ENCODE results near the gene RASSF1.
A peak's percentile ranks its signal among the peaks of the same experiment; 100 is the strongest.

RASSF1 gene

GRCh38 chr3:50340448-50341329, at the start of gene RASSF1:
TSS of gene RASSF1 (minus strand) at chr3:50340836. CDS start at chr3:50340805, 31 bp downstream.
- peak; percentile 44 to 49 for DNase-seq (ENCODE audit: low read depth in 1 of 2, low spot score in 1 of 2)

- no peak for DNase-seq (ENCODE audit: low read depth in 1 of 2, low spot score in 1 of 2)
Measured at GRCh38 chr3:50389414-50389767, 48.8 kb upstream of the RASSF1 start.

GRCh38 chr3:50388720-50389413, 48.2 kb upstream of the RASSF1 start:
- no peak for DNase-seq (ENCODE audit: low read depth in 1 of 2, low spot score in 1 of 2)

GRCh38 chr3:50388016-50388719, 47.5 kb upstream of the RASSF1 start:
- no peak for DNase-seq (ENCODE audit: low read depth in 1 of 2, low spot score in 1 of 2)

- no peak for DNase-seq (ENCODE audit: low read depth in 1 of 2, low spot score in 1 of 2)
Measured at GRCh38 chr3:50385754-50386153, 45.1 kb upstream of the RASSF1 start.

GRCh38 chr3:50383750-50384149, 43.1 kb upstream of the RASSF1 start:
- DNase-seq (ENCODE audit: low read depth in 1 of 2, low spot score in 1 of 2) = no peak

GRCh38 chr3:50382722-50383121, 42.1 kb upstream of the RASSF1 start:
- no peak for DNase-seq (ENCODE audit: low read depth in 1 of 2, low spot score in 1 of 2)

- DNase-seq (ENCODE audit: low read depth in 1 of 2, low spot score in 1 of 2) = no peak
Measured at GRCh38 chr3:50381383-50381782, 40.7 kb upstream of the RASSF1 start.

- DNase-seq (ENCODE audit: low read depth in 1 of 2, low spot score in 1 of 2) = no peak
Measured at GRCh38 chr3:50380405-50381085, 39.9 kb upstream of the RASSF1 start.

- no peak for DNase-seq (ENCODE audit: low read depth in 1 of 2, low spot score in 1 of 2)
Measured at GRCh38 chr3:50378757-50379156, 38.1 kb upstream of the RASSF1 start.

- DNase-seq (ENCODE audit: low read depth in 1 of 2, low spot score in 1 of 2) = no peak
Measured at GRCh38 chr3:50378024-50378423, 37.4 kb upstream of the RASSF1 start.

GRCh38 chr3:50375258-50375931, 34.8 kb upstream of the RASSF1 start:
- DNase-seq (ENCODE audit: low read depth in 1 of 2, low spot score in 1 of 2) = no peak

GRCh38 chr3:50374363-50375257, 34.0 kb upstream of the RASSF1 start:
- no peak for DNase-seq (ENCODE audit: low read depth in 1 of 2, low spot score in 1 of 2)

- no peak for DNase-seq (ENCODE audit: low read depth in 1 of 2, low spot score in 1 of 2)
Measured at GRCh38 chr3:50373146-50374051, 32.8 kb upstream of the RASSF1 start.

- no peak for DNase-seq (ENCODE audit: low read depth in 1 of 2, low spot score in 1 of 2)
Measured at GRCh38 chr3:50372349-50372748, 31.7 kb upstream of the RASSF1 start.

- no peak for DNase-seq (ENCODE audit: low read depth in 1 of 2, low spot score in 1 of 2)
Measured at GRCh38 chr3:50371133-50371685, 30.6 kb upstream of the RASSF1 start.

GRCh38 chr3:50370594-50370993, 30.0 kb upstream of the RASSF1 start:
- no peak for DNase-seq (ENCODE audit: low read depth in 1 of 2, low spot score in 1 of 2)

- no peak for DNase-seq (ENCODE audit: low read depth in 1 of 2, low spot score in 1 of 2)
Measured at GRCh38 chr3:50369012-50369670, 28.5 kb upstream of the RASSF1 start.

Data from stimulated activated CD4-positive, alpha-beta T cell treated with anti-CD3 and anti-CD28 coated beads, Interleukin-15, amount 100 ng/mL, for 1 hour (primary cell).